Occipital lobe (tissue), 2 donors: ENCODE data around the gene MDC1. TPM values are rescaled to one million over a fixed set of nuclear protein-coding genes. Genes with fewer than 3 reads are reported as not detected.
A peak's percentile ranks its signal among the peaks of the same experiment; 100 is the strongest.

Experiments
- DNase-seq: peaks from one replicate; lab custom pipeline; 2025; lab: John Stamatoyannopoulos, UW
- total RNA-seq: library from RNA; depleted of rRNA; stranded (reverse); fragments of >200 nt; gene quantifications from one replicate; pipeline ENCODE4 v1.2.3, GENCODE V29; 2014

MDC1 gene
- total RNA-seq, 1 donor from 2014 or later, result 12.5 TPM

DNA sequence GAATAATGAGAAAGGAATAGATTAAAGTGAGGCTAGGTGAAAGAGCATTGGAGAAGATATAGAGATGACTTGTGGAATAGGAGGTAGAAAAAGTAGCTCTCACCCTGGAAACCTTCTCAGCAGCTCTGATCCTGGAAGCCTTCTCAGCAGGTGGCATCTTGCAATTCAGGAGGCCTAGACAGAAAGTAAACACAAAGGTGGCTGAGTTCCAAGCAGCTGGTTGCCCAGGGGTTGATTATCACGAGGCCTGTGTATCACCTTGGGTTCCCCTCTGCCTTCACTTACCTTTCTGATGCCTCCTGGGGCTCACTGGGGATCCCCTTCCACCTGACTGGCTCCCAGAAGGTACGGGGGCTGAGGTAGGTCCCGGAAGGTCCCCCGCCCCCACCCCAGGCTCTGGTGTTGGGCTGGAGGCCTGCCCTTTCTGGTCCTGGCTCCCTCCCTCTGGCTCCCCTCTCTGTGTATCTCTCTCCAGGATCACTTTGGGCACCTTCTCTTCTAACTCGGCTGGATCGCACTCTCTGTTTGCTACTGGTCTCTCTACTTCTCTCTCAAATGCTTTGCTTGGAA lies 9.7 kb downstream of the MDC1 start:
- no peak for DNase-seq

DNA sequence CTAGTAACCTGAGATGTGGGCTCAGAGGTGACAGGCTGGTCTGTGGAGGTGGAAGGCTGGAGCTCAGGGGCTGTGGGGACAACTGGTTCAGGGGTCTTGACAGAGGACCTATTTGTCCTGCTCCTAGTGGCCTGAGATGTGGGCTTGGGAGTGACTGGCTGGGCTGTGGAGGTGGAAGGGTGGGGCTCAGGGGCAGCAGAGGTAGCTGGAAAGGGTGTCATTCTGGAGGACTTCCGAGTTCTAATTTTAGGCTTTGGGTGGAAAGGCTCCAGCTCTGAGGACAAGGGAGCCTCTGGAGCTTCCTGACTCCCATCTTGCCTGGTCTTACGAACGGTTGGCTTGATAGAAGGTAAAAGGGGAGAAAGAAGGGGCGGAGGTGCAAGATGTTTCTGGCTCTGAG lies 11.5 kb downstream of the MDC1 start:
- DNase-seq, result no peak

GRCh38 chr6:30703821-30704220 lies 13.3 kb downstream of the MDC1 start:
- DNase-seq, result no peak

DNA sequence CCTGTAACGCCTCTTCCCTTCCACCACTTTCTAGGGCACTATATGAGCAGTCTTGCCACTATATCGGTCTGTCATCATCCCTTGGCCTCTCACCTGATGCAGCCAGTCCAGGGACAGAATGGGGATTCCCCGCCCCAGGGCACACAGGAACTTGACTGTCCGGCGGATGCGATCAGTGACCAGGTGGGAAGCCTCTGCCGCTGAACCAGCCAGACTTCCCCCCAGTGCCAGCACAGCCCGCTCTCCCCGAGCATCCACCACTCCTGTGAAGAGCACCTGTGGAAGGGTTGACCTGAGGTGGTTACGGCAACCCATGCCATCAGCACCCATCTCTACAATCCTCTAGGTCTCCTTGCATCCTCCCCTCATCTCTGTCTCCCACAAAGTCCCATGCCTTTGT lies 14.1 kb downstream of the MDC1 start:
- no peak for DNase-seq

GRCh38 chr6:30700340-30700739 lies 16.7 kb downstream of the MDC1 start:
- no peak for DNase-seq

DNA sequence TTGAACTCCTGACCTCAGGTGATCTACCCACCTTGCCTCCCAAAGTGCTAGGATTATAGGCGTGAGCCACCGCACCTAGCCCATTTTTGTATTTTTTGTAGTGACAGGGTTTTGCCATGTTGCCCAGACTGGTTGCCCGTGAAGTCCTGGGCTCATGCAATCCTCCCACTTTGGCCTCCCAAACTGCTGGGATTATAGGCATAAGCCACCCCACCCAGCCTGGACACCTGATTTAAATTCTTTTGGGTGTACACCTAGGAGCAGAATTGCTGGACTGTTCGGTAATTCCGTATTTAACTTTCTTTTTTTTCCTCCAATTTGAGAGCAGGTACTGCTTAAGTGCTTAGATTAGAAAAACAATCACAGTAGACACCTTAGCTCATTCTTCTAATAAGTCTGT lies 20.6 kb downstream of the MDC1 start:
- no peak for DNase-seq

DNA sequence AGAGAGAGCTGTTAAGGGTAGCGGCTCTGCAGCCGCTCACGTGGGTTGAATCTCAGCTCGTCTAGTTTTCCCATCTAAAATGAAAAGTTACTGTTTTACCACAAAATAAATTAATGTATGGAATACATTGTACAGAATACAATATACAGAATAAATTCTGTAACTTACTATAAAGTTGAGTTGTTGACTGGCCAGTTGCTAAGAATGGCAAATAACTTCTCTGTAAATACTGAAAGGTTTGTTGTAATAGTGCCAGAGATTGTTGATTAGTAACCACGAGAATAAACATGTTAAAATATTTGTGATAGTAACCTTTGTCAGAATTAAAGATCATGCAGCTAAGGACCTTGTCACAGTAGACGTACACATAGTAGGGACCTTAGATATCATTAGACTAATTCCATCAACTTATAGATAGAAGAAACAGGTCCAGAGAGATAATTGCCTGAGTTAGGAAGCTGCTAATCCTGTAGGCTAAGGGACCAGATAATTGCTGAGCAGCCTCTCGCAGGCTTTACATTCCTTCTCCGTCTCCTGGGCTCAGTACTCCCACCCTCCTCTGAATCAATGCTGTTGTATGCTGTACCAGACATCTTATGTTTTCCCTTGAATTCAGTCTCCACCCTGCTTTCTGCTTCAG lies 25.8 kb downstream of the MDC1 start:
- no peak for DNase-seq

GRCh38 chr6:30690403-30691207 lies 26.5 kb downstream of the MDC1 start, which contains the start of gene NRM:
TSS of gene NRM (minus strand) at chr6:30690984. CDS start at chr6:30690974, 10 bp downstream.
- peak; percentile 78 for DNase-seq

GRCh38 chr6:30689985-30690384 lies 27.1 kb downstream of the MDC1 start:
- no peak for DNase-seq

- no peak for DNase-seq
Observed at GRCh38 chr6:30689022-30689865, 27.8 kb downstream of the MDC1 start.

- no peak for DNase-seq
Observed at GRCh38 chr6:30688569-30688968, 28.5 kb downstream of the MDC1 start.

GRCh38 chr6:30687659-30688431 lies 29.2 kb downstream of the MDC1 start:
- no peak for DNase-seq

DNA sequence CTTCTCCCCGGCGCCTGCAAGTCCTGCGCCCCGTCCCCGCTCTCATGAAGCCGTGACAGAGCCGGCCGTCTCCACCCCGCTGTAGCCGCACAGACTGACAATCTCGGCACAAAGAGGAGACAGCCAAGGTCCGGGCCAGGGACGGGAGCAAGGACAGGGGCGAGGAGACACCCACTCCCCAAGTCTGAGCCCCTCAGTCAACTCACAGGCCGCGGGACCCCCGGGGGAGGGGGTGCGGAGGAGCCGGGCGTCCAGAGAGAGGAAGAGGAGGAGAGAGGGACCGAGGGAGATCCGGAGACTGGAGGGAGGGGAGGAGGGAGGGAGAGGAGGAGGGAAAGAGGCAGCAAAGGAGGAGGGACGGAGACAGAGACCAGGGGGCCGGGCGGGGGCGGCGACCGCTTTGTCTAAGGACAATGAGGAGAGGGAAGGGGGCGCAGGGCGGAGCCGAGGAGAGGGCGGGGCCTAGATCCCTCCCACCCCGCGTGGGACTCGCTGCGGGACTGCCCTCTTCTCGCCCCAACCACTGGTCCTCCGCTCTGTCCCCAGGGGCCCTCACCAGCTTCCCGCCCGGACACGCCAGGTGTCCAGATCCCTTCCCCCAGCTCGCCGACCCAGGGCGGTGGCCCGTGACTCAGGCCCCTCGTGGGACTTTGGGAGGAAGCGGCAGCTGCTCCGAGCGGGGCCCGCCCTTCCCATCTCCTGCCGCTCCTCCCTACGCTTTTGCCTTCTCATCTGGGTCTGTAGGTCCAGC lies 30.0 kb downstream of the MDC1 start:
- DNase-seq, result peak; percentile 69

- no peak for DNase-seq
Observed at GRCh38 chr6:30686009-30686907, 30.8 kb downstream of the MDC1 start, which contains the start of gene PPP1R18. TSS of gene PPP1R18 (minus strand) at chr6:30686645. CDS start at chr6:30686018, 627 bp downstream.

GRCh38 chr6:30685157-30686008 lies 31.7 kb downstream of the MDC1 start:
- DNase-seq, result no peak

GRCh38 chr6:30684386-30685156 lies 32.5 kb downstream of the MDC1 start:
- DNase-seq, result no peak

DNA sequence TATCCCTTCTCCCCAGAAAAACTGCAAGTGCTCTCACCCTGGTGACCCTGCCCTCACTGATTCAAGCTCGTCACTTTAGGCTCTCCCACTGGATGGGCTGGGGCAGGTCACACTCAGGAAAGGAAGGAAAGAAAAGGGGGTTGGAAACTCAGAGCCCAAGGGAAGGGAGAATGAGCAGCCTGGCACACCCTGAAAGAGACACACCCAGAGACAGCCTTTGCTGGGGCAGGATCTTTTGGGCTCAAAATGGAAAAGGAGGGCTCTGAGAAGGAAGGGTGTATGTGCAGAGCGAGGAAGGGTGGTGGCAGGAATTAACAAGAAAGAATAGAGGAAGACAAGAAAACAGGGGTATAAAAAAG lies 33.1 kb downstream of the MDC1 start:
- no peak for DNase-seq
